AG09309 (cell line): ENCODE results near the gene LARP4.
"Not testable (repeated sequence)": the region's sequence is repeated elsewhere in the genome, so short reads cannot be mapped to it uniquely, and the experiment has no call there.

ENCODE experiments used
- DNase-seq: peaks from one replicate; pipeline ENCODE4 v3.0.0-alpha.2; 2010; ENCODE audit warnings: low read depth
- H3K4me3 ChIP-seq: 2 replicates; pipeline ENCODE4 v1.5.1; 2011; ENCODE audit warnings: mild to moderate bottlenecking, low read depth, low read length, moderate library complexity; ENCODE audit not compliant: control insufficient read depth
- TF ChIP-seq, protein P1 (sequence below): IDR thresholded peaks from 2 replicates; pipeline ENCODE4 v1.5.1; 2011; ENCODE audit warnings: mild to moderate bottlenecking, low read depth, low read length, inconsistent platforms; ENCODE audit not compliant: insufficient read depth, control insufficient read depth; ENCODE audit errors: missing control alignments

LARP4 gene

DNA sequence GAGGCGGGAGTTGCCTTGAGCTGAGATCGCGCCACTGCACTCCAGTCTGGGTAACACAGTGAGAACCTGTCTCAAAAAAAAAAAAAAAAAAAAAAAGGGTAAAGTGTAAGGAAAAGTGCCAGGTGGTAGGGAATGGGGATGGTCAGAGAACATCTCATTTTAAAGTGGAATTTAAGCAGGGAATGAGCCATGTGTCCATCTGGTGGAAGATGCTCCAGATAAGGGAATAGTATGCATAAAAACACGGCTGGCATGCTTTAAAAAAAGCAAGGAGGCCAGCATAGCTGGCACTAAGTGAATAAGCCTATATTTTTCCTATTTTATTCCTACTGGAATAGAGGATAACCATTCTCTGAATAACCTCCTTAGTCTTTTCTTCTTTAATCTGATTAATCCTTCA lies 38.0 kb upstream of the LARP4 start:
- no peak for DNase-seq
- TF ChIP-seq, protein P1, sequence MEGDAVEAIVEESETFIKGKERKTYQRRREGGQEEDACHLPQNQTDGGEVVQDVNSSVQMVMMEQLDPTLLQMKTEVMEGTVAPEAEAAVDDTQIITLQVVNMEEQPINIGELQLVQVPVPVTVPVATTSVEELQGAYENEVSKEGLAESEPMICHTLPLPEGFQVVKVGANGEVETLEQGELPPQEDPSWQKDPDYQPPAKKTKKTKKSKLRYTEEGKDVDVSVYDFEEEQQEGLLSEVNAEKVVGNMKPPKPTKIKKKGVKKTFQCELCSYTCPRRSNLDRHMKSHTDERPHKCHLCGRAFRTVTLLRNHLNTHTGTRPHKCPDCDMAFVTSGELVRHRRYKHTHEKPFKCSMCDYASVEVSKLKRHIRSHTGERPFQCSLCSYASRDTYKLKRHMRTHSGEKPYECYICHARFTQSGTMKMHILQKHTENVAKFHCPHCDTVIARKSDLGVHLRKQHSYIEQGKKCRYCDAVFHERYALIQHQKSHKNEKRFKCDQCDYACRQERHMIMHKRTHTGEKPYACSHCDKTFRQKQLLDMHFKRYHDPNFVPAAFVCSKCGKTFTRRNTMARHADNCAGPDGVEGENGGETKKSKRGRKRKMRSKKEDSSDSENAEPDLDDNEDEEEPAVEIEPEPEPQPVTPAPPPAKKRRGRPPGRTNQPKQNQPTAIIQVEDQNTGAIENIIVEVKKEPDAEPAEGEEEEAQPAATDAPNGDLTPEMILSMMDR: no peak
- no peak overlapping the region for H3K4me3 ChIP-seq

DNA sequence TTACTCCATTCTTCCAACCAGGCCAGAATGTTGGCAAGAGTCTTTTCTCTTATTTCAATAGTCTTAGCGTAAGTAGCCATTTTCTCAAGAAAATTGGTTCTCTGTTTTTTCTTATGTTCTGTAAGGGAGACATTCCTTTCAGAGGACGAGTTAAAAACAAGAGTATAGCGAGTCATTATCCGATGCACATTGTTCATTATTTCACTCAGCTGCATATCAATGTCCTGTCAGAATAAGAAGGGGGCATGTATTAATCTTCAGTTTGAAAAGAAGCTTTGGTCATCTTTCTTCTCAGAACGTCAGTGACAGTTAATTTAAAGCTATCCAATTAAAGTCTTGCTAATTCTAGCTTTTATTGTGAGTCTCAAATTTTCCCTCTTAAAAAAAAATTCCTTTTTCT lies 37.5 kb upstream of the LARP4 start:
- no peak overlapping the region for H3K4me3 ChIP-seq
- TF ChIP-seq, protein P1: no peak
- DNase-seq: no peak

DNA sequence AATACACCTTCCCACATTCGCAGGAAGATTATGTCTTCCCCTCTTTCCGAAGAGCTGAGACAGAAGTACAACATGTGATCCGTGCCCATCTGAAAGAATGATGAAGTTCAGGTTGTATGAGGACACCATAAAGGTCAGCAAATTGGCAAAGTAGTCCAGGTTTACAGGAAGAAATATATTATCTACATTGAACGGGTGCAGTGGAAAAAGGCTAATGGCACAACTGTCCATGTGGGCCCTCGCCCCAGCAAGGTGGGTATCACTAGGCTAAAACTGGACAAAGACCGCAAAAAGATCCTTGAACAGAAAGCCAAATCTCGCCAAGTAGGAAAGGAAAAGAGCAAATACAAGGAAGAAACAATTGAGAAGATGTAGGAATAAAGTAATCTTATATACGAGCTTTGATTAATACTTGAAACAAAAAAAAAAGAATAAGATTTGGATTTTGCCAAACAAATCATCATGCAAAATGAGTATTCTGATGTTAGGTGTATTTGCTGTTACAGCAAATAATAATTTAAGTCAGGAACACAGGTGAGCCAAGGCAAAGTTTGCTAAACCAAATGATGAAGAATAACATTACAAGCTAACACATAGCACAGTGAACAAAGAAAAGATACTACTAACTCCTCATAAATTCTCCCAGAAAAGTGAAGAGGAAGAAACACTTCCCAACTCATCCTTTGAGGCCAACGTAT lies 34.8 kb upstream of the LARP4 start:
- TF ChIP-seq, protein P1: no peak
- no peak overlapping the region for H3K4me3 ChIP-seq
- DNase-seq: no peak

DNA sequence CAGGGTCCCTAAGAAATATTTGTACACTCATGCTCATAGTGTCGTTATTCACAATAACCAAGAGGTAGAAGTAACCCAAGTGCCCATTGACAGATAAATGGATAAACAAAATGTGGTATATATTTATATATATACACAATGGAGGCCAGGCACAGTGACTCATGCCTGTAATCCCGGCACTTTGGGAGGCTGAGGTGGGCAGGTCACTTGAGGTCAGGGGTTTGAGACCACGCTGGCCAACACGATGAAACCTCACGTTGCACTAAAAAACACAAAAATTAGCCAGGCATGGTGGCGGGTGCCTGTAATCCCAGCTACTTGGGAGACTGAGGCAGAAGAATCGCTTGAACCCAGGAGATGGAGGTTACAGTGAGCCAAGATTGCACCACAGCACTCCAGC lies 30.0 kb upstream of the LARP4 start:
- H3K4me3 ChIP-seq, DNase-seq: not testable (repeated sequence)

DNA sequence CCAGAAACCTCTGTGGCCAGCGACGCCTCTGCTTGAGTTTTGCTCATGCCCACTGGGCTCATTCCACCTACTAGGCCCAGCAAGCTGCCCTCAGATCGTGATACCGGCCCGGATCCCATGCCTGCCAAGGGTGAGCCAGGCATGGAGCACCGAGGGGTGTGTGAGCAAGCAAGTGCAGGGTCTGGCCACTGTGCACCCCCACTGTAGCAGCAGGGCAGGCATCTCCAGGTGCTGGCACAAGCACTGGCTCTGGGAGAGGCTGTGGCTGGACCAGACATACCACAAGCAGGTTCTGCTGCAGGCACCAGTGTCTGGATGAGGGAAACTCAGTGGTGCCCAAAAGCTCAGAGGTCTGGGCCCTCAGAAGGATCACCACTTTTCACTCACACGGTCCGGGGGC lies 24.9 kb upstream of the LARP4 start:
- DNase-seq: no peak
- H3K4me3 ChIP-seq: no peak overlapping the region
- TF ChIP-seq, protein P1: no peak

DNA sequence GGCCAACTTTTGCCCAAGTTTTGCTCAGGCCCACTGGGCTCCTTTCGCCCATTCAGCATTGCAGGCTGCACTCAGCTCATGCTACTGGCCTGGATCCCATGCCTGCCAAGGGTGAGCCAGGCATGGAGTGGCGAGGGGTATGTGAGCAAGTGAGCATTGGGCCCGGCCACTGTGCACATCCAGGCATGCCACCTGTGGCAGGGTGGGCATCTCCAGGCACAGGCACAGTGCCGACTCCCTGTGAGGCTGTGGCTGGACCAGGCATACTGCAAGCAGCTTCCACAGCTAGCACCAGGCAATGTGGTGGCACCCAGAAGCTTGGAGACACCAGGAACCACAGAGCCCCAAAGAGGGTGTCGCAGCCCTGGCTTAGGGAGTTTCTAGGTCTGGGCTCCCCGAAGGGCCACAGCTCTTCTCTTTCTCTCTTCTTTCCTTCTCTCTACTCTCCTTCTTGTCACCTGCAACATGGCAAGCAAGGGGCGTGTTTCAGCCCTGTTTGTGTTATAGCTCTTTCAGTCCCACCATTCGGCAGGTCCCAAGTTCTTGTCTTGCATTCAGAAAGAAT lies 19.8 kb upstream of the LARP4 start:
- H3K4me3 ChIP-seq: no peak overlapping the region
- no peak for DNase-seq
- TF ChIP-seq, protein P1: no peak

DNA sequence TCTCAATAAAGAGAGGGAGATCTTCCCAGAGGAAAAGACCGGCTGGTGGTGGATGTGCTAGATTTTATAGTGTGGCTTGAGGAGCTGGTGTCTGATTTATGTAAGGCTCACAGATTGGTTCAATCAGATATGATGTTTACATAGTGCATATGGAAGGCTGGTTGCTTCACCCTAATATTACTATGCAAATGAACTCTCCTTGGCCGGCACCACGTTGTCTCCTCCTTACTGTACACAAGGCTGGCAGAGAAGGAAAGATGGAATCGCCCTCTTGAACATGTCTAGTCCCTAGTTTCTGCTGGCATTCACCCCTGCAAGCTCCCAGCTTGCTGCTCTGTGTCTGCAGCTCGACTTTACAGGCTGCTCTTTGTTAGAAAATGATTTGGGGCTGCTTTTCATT lies 13.2 kb upstream of the LARP4 start:
- no peak for DNase-seq
- TF ChIP-seq, protein P1: no peak
- H3K4me3 ChIP-seq: no peak overlapping the region
